GM18508 (cell line): Measurements from ENCODE around the gene LYPD6B.

Source experiments
- ATAC-seq: cut with Tn5 transposase; IDR thresholded peaks from one replicate; pipeline ENCODE4 v1.9.1; 2021; ENCODE audit warnings: moderate number of reproducible peaks; ENCODE audit not compliant: insufficient read depth, unreplicated experiment

Gene LYPD6B

GRCh38 chr2:149068996-149069888 is 30.7 kb downstream of the LYPD6B start:
- ATAC-seq, result no peak

GRCh38 chr2:149070681-149071320 is 32.3 kb downstream of the LYPD6B start:
- ATAC-seq, result no peak

GRCh38 chr2:149075105-149075504 is 36.6 kb downstream of the LYPD6B start:
- ATAC-seq, result no peak

GRCh38 chr2:149075853-149076252 is 37.4 kb downstream of the LYPD6B start:
- ATAC-seq, result no peak

GRCh38 chr2:149076863-149077412 is 38.4 kb downstream of the LYPD6B start:
- no peak for ATAC-seq

- ATAC-seq, result no peak
Observed at GRCh38 chr2:149077861-149078260, 39.4 kb downstream of the LYPD6B start.

GRCh38 chr2:149080099-149080498 is 41.6 kb downstream of the LYPD6B start:
- ATAC-seq, result no peak

GRCh38 chr2:149080971-149081370 is 42.5 kb downstream of the LYPD6B start:
- no peak for ATAC-seq

GRCh38 chr2:149082079-149082478 is 43.6 kb downstream of the LYPD6B start:
- no peak for ATAC-seq

GRCh38 chr2:149082735-149083134 is 44.2 kb downstream of the LYPD6B start:
- no peak for ATAC-seq

GRCh38 chr2:149084924-149085795 is 46.7 kb downstream of the LYPD6B start:
- no peak for ATAC-seq

- ATAC-seq, result no peak
Observed at GRCh38 chr2:149087751-149088150, 49.3 kb downstream of the LYPD6B start.

- ATAC-seq, result no peak
Observed at GRCh38 chr2:149089068-149089467, 50.6 kb downstream of the LYPD6B start.

GRCh38 chr2:149090706-149091105 is 52.2 kb downstream of the LYPD6B start:
- no peak for ATAC-seq

GRCh38 chr2:149093579-149093978 is 55.1 kb downstream of the LYPD6B start:
- no peak for ATAC-seq

GRCh38 chr2:149094217-149095015 is 55.9 kb downstream of the LYPD6B start:
- no peak for ATAC-seq

- ATAC-seq, result no peak
Observed at GRCh38 chr2:149098701-149099100, 60.2 kb downstream of the LYPD6B start.

- ATAC-seq, result no peak
Observed at GRCh38 chr2:149099298-149099697, 60.8 kb downstream of the LYPD6B start.
